Measurements from ENCODE around the gene MALSU1.
A peak's percentile ranks its signal among the peaks of the same experiment; 100 is the strongest.

- TF ChIP-seq CTCF (IDR thresholded peaks at IDR 0.05) (peak; percentile 85), SMC3 (IDR thresholded peaks at IDR 0.05) (peak; percentile 79), EP300 (IDR thresholded peaks at IDR 0.05) (no peak), MYC (IDR thresholded peaks at IDR 0.05; ENCODE audit: borderline replicate concordance, low read length) (no peak)
These were observed 21.7 kb upstream of the MALSU1 start for GRCh38 chr7:23277359-23277989.
